Breast epithelium (tissue), 4 donors: ENCODE data around the gene ENAM. TPM values are rescaled to one million over a fixed set of nuclear protein-coding genes. Genes with fewer than 3 reads are reported as not detected.
"Not testable (repeated sequence)": the region's sequence is repeated elsewhere in the genome, so short reads cannot be mapped to it uniquely, and the experiment has no call there.

ENCODE experiments used
- DNase-seq, 2 donors: peaks; one replicate each; pipeline ENCODE4 v3.0.0-alpha.2; 2019; ENCODE audit warnings: low spot score in 2 of 2
- H3K27ac ChIP-seq, 2 donors: fragments of 200-600 bp; sonication (generic) in 1 of 2; one replicate each; pipeline ENCODE4 v1.5.1; 2016 to 2019; ENCODE audit warnings: mild to moderate bottlenecking in 1 of 2
- H3K27me3 ChIP-seq, 2 donors: fragments of 200-600 bp; sonication (generic) in 1 of 2; one replicate each; pipeline versions ENCODE4 v1.5.1 to v1.6.0; 2017 to 2019; ENCODE audit warnings: control low read depth in 1 of 2, mild to moderate bottlenecking in 1 of 2
- H3K36me3 ChIP-seq: fragments of 200-600 bp; one replicate; pipeline ENCODE4 v1.5.1; 2019
- H3K4me1 ChIP-seq, 2 donors: fragments of 200-600 bp; sonication (generic); one replicate each; pipeline ENCODE4 v1.5.1; 2016 to 2019; ENCODE audit warnings: control low read depth in 1 of 2
- H3K4me3 ChIP-seq, 3 donors: fragments of 200-600 bp; sonication (generic); 1 replicate in 2 of 3; 2 replicates in 1 of 3; pipeline ENCODE4 v1.5.1; 2016 to 2019; ENCODE audit warnings: mild to moderate bottlenecking in 3 of 3, moderate library complexity in 2 of 3
- H3K9me3 ChIP-seq, 2 donors: fragments of 200-600 bp; sonication (generic) in 1 of 2; one replicate each; pipeline ENCODE4 v1.5.1; 2016 to 2019; ENCODE audit warnings: control low read depth in 1 of 2
- POLR2A ChIP-seq: fragments of 450-650 bp; IDR thresholded peaks from one replicate; pipeline ENCODE4 v1.6.1; 2016; ENCODE audit warnings: antibody characterized with exemption, mild to moderate bottlenecking, moderate library complexity
- POLR2AphosphoS5 ChIP-seq, 3 donors: sonication (generic); formaldehyde crosslinking; IDR thresholded peaks; one replicate each; pipeline ENCODE4 v1.6.1; 2017; ENCODE audit warnings: antibody characterized with exemption in 3 of 3
- intact Hi-C: fragments of 100-400 bp; cut with DNase I; formaldehyde crosslinking; loops from one replicate; pipeline ENCODE4 v1.15.1; 2023; ENCODE audit warnings: low total_unique reads
- total RNA-seq, 3 donors: library from RNA; depleted of rRNA; stranded (reverse); fragments of >200 nt; gene quantifications; one replicate each; pipeline ENCODE4 v1.1.0, GENCODE V29; 2016
- TF ChIP-seq, protein P1 (sequence below), 3 donors: fragments of 450-650 bp; IDR thresholded peaks; one replicate each; pipeline ENCODE4 v1.5.1; 2016 to 2017; ENCODE audit warnings: antibody characterized with exemption in 3 of 3, mild to moderate bottlenecking in 3 of 3, moderate library complexity in 3 of 3

The ENAM gene
- total RNA-seq, 3 donors from 2014 or later, result 0.32 TPM; not detected in 2

DNA sequence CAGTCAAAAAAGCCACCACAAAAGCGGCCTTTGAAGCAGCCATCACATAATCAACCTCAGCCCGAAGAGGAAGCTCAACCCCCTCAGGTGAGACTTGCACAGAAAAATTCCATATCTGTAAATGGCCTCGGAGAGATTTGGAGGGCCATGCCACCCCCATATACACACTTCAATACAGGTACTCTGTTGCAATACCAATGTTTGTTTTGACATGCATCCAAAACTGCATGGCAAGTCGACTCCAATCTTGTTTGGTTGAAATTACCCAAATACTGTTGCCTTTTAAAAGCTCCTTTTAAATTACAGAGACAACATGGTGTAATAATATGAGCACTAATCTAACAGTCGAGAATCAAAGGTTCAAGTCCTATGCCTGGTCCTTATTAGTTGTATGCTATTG is 5.9 kb downstream of the ENAM start:
- TF ChIP-seq POLR2AphosphoS5 (IDR thresholded peaks at IDR 0.05), result no peak
- TF ChIP-seq, protein P1, sequence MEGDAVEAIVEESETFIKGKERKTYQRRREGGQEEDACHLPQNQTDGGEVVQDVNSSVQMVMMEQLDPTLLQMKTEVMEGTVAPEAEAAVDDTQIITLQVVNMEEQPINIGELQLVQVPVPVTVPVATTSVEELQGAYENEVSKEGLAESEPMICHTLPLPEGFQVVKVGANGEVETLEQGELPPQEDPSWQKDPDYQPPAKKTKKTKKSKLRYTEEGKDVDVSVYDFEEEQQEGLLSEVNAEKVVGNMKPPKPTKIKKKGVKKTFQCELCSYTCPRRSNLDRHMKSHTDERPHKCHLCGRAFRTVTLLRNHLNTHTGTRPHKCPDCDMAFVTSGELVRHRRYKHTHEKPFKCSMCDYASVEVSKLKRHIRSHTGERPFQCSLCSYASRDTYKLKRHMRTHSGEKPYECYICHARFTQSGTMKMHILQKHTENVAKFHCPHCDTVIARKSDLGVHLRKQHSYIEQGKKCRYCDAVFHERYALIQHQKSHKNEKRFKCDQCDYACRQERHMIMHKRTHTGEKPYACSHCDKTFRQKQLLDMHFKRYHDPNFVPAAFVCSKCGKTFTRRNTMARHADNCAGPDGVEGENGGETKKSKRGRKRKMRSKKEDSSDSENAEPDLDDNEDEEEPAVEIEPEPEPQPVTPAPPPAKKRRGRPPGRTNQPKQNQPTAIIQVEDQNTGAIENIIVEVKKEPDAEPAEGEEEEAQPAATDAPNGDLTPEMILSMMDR (IDR thresholded peaks at IDR 0.05), result no peak
- TF ChIP-seq POLR2A, result no peak
- no peaks in the 10 kb centered on the region for H3K9me3 ChIP-seq

DNA sequence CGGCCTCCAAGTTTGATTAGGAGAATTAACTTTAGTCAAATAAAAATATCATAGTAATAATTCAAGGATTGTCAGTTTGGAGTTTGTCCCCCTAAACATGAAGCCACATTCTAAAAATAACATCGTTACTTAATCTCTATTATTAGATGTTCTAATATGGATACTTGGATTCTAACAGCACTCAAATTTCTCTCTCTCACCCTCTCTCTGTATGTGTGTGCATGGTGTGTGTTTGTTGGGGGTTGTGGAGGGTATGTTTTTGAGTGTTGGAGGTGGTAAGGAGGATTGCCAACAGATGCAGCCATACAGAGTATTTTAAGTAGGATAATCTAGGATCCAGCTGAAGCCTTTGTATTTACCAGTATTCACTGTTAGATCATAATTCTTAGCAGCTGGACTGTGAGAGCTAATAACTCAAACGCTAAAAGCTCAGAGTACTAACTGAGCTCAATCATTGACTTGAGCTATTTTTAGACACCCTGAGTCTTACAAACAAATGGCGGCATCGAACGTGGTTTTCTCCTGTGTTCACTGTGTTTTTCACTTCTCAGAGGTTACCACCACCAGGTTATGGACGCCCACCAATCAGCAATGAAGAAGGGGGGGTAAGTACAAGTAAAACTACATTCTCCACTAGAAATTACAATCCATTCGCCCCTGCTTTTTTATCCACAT is 8.8 kb downstream of the ENAM start:
- no peak for DNase-seq
- Histone ChIP-seq H3K4me3 (no peak overlapping the region), H3K4me1 (no peaks in the 10 kb centered on the region), H3K9me3 (no peaks in the 10 kb centered on the region), H3K27ac (no peak overlapping the region), H3K27me3 (no peaks in the 10 kb centered on the region), H3K36me3 (no peaks in the 10 kb centered on the region)
- intact Hi-C loops, result no loop called here
- TF ChIP-seq POLR2A (no peak), POLR2AphosphoS5 (IDR thresholded peaks at IDR 0.05) (no peak)
- TF ChIP-seq, protein P1 (IDR thresholded peaks at IDR 0.05), result no peak

More for the DNA sequence above, 5.9 kb downstream of the ENAM start:
- intact Hi-C loops, result no loop called here
- H3K27ac ChIP-seq, result no peak overlapping the region
- no peak overlapping the region for H3K4me3 ChIP-seq
- no peaks in the 10 kb centered on the region for H3K4me1 ChIP-seq
- no peaks in the 10 kb centered on the region for H3K27me3 ChIP-seq
- no peaks in the 10 kb centered on the region for H3K36me3 ChIP-seq
- DNase-seq, result no peak

DNA sequence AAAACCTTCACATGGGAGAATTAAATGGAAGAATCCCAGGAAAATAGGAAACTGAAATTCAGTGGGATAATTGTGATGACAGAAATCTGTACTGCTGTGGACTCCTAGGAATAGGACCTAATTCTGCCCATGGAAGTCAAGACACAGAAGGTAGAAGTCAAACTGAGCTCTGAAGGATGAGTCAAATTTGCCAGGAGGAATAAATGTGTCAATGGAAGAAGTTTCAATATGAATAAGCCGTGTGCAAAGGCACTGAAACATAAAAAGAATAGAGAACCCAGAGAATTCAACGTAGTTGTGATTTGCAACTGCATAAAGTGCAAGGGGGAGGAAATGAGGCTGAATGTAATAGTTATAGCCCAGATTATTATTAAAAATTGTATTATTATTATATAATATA is 11.6 kb downstream of the ENAM start:
- TF ChIP-seq POLR2A, result no peak
- TF ChIP-seq POLR2AphosphoS5 (IDR thresholded peaks at IDR 0.05), result no peak
- TF ChIP-seq, protein P1 (IDR thresholded peaks at IDR 0.05), result no peak
- H3K4me3 ChIP-seq, result no peak overlapping the region
- H3K36me3 ChIP-seq, result no peaks in the 10 kb centered on the region
- no peaks in the 10 kb centered on the region for H3K4me1 ChIP-seq
- no peak for DNase-seq
- H3K27me3 ChIP-seq, result no peaks in the 10 kb centered on the region
- H3K9me3 ChIP-seq, result no peaks in the 10 kb centered on the region
- no peak overlapping the region for H3K27ac ChIP-seq
- intact Hi-C loops, result no loop called here

DNA sequence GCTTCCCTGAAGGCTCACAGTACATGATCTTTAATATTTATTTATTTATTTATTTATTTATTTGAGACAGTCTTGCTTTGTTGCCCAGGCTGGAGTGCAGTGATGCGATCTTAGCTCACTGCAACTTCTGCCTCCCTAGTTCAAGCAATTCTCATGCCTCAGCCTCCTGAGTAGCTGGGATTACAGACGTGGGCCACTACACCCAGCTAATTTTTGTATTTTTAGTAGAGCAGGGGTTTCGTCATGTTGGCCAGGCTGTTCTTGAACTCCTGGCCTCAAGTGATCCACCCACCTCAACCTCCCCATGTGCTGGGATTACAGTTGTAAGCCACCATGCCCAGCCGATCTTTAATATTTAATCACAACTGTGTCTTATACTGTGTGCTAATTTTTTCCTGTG is 22.2 kb downstream of the ENAM start:
- intact Hi-C loops, H3K36me3 ChIP-seq, H3K9me3 ChIP-seq, H3K27me3 ChIP-seq, DNase-seq, H3K27ac ChIP-seq, H3K4me3 ChIP-seq, H3K4me1 ChIP-seq: not testable (repeated sequence)

DNA sequence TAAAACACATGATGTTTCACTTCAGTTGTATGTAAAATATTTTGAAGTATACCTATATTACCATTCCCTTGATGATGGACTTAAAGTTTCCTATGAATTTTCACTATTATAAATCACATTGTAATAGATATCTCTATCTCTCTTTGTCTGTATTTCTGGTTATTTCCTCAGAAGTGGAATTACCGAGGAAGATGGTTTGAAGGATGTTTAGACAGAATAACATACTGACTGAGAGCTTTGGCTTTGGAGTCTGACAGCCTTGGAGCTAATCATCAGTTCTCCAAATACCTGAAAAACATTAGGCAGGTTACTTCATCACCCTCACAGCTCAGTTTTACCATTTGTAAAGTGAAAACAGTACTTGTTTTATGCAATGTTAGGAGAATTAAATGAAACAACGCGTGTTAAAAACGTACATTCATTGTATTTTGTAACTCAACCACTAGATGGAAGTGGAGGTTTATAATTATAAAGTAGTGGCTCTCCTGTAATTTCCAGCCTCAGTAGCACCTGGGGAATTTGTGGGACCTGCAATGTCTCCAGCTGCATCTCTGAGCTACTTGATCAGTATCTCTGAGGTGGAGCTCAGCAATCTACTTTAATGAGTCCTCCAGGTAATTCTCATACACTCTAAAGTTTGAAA is 23.4 kb downstream of the ENAM start:
- intact Hi-C loops, result no loop called here
- TF ChIP-seq, protein P1 (IDR thresholded peaks at IDR 0.05), result peak in 2 of 3 donors; percentile 45 to 59
- no peak for TF ChIP-seq POLR2A
- Histone ChIP-seq H3K4me1 (no peaks in the 10 kb centered on the region), H3K27ac (no peak overlapping the region), H3K27me3 (no peaks in the 10 kb centered on the region), H3K9me3 (no peaks in the 10 kb centered on the region), H3K36me3 (no peaks in the 10 kb centered on the region), H3K4me3 (no peak overlapping the region)
- DNase-seq, result no peak
